K562 treated with DMSO at 1 percent for 48 hours (cell line): Measurements from ENCODE around the gene TXNDC17. TPM values are rescaled to one million over a fixed set of nuclear protein-coding genes. Genes with fewer than 3 reads are reported as not detected.

Experiments used
- total RNA-seq: library from RNA; unstranded; fragments of 300-600 nt; gene quantifications from 2 replicates; pipeline ENCODE4 v1.2.3, GENCODE V29; 2022; ENCODE audit warnings: low replicate concordance; ENCODE audit errors: extremely low read depth

Gene TXNDC17
- total RNA-seq = not detected in 2 replicates

DNA sequence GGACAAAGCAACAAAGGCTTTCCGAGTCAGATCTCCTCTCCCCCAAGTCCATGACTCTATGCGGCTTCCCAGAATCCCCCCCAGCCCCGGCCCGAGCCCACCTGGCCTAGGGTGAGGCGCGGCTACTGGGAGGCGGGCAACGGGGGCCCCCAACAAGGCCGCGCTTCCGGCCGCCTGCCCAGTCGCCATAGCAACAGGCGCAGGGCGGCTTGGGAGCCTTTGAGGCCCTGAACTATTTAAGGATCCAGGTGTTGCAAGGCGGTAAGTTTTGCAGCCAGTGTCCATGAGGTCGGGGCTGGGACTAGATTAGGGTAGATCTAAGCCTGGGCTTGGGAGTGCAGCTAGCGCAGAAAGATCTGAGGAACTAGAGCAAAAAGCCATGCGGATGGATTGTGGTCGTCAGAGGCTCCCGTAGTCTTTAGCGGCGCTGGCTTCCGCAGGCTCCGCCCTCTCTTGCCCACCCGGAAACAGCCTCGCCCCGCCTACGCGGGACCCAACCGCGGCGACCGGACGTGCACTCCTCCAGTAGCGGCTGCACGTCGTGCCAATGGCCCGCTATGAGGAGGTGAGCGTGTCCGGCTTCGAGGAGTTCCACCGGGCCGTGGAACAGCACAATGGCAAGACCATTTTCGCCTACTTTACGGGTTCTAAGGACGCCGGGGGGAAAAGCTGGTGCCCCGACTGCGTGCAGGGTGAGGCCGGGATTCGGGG, at the start of gene TXNDC17, which contains the start of gene KIAA0753:
TXNDC17 (plus strand) TSS at position 525 of the 711 bp plus-strand sequence; CDS start at position 548, 23 bp downstream.
KIAA0753 (minus strand) TSS at position 176 of the 711 bp plus-strand sequence. CDS start 5,608 bp downstream, outside the sequence.

DNA sequence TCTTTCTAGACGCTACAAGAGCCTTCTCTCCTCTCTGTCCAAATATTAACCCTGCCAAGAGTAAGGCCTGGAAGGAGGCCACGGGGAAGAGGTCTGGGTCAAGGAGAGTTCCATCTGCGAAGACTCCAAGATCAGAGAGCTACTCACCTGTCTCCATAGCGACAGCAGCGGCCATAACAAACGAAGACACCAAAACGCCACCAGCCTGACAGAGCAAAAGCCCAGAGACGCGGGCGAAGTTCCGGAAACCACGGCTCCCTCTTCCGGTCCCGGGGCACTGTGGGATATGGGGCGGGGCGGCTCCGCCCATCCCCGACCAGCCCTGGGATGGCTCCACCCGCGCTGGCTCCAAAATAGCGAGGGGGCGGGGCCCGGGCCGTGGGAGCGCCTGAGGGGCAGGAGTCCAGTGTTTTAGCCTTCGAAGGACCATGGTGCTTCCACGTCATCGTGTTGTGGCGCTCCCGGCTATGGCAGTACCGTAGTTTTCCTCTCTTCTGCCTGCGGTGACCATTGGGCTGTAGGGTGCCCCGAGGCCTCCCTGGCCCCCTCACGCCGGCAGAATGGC, 10.6 kb downstream of the TXNDC17 start, which contains the start of the genes C17orf100 and MED31:
C17orf100 (plus strand) TSS at position 409 of the 565 bp plus-strand sequence; CDS start at position 561, 152 bp downstream.
MED31 (minus strand) TSS at position 252 of the 565 bp plus-strand sequence; CDS start at position 175, 77 bp downstream.

Other genes starting within 250 kb of the TXNDC17 start
- gene AIPL1, start 205.9 kb upstream of the TXNDC17 start, total RNA-seq = not detected in 2 replicates
- not detected in 2 replicates for gene PIMREG, start 196.6 kb upstream of the TXNDC17 start, total RNA-seq
- gene PITPNM3, start 84.5 kb upstream of the TXNDC17 start, total RNA-seq = not detected in 2 replicates
- not detected in 2 replicates for gene KIAA0753, start 349 bp upstream of the TXNDC17 start, total RNA-seq
- not detected in 2 replicates for gene MED31, start 10.5 kb downstream of the TXNDC17 start, total RNA-seq
- gene C17orf100, start 10.7 kb downstream of the TXNDC17 start, total RNA-seq = not detected in 2 replicates
- not detected in 2 replicates for gene SLC13A5, start 72.3 kb downstream of the TXNDC17 start, total RNA-seq
- gene XAF1, start 115.0 kb downstream of the TXNDC17 start, total RNA-seq = not detected in 2 replicates
- not detected in 2 replicates for gene FBXO39, start 135.2 kb downstream of the TXNDC17 start, total RNA-seq
- not detected in 2 replicates for gene TEKT1, start 190.7 kb downstream of the TXNDC17 start, total RNA-seq